HK-2 (cell line): ENCODE results near the gene ZCWPW1.

Source experiments
- DNase-seq: peaks from one replicate; pipeline ENCODE4 v3.0.0-alpha.2; 2018; ENCODE audit not compliant: unreplicated experiment

Gene ZCWPW1, protein sequence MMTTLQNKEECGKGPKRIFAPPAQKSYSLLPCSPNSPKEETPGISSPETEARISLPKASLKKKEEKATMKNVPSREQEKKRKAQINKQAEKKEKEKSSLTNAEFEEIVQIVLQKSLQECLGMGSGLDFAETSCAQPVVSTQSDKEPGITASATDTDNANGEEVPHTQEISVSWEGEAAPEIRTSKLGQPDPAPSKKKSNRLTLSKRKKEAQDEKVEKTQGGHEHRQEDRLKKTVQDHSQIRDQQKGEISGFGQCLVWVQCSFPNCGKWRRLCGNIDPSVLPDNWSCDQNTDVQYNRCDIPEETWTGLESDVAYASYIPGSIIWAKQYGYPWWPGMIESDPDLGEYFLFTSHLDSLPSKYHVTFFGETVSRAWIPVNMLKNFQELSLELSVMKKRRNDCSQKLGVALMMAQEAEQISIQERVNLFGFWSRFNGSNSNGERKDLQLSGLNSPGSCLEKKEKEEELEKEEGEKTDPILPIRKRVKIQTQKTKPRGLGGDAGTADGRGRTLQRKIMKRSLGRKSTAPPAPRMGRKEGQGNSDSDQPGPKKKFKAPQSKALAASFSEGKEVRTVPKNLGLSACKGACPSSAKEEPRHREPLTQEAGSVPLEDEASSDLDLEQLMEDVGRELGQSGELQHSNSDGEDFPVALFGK

DNA sequence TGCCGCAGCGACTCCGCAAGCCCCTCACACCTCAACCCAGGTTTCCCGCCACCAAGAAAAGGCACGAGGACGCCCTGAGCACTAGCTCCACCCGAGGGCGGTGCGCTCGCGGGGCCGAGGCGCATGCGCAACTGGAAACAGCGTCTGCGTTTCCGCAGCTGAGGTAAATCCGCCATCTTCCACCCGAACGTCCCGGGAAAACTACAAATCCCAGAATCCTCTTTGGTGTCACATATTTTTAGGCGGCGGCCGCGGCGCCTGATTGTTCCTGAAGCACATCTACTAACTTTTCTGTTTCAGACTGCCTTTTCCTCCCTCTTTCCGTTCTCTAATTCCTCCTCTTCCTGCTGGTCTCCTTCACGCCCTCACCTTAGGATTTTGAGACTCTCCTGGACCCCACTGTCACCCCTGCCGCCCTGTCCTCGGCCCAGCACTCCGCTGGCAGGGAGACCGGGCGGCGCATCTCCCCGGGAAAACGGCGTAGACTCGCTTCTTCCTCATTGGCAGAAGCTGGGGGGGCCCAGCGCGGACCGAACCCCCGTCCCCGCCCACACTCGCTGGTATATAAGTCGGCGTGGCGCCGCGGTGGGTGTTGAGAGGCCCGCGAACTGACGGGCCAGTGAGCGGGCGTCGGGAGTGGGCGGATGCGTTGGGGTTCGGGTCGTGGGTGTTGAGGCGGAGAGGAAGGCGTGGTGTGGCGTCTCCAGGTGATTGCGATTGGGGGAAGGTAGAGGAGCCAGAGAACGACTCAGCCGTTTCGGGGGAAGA, at the start of gene ZCWPW1:
TSS of gene ZCWPW1 (minus strand) at position 505 of the 768 bp plus-strand sequence. CDS start 8,054 bp downstream, outside the sequence.
- peak; percentile 96 for DNase-seq

DNA sequence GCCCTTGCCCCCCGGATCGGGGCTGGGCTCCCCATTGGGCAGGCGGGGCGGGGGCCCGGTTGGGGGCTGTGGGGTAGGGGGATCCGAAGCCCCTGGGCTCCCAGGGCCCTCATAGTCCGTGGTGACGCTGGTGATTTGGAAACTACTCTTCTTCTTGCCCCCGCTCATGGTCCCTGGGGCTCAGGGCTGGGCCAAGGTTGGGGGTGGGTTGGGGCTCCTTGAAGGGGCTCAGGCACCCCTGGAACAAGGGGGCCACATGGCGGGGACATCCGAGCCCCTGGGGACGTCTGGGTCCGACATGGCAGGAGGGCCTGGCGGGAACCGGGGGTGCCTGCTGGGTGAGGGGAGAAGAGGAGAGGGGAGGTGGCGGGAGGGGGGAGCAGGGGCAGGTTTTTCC, 49.4 kb upstream of the ZCWPW1 start:
- DNase-seq = no peak

DNA sequence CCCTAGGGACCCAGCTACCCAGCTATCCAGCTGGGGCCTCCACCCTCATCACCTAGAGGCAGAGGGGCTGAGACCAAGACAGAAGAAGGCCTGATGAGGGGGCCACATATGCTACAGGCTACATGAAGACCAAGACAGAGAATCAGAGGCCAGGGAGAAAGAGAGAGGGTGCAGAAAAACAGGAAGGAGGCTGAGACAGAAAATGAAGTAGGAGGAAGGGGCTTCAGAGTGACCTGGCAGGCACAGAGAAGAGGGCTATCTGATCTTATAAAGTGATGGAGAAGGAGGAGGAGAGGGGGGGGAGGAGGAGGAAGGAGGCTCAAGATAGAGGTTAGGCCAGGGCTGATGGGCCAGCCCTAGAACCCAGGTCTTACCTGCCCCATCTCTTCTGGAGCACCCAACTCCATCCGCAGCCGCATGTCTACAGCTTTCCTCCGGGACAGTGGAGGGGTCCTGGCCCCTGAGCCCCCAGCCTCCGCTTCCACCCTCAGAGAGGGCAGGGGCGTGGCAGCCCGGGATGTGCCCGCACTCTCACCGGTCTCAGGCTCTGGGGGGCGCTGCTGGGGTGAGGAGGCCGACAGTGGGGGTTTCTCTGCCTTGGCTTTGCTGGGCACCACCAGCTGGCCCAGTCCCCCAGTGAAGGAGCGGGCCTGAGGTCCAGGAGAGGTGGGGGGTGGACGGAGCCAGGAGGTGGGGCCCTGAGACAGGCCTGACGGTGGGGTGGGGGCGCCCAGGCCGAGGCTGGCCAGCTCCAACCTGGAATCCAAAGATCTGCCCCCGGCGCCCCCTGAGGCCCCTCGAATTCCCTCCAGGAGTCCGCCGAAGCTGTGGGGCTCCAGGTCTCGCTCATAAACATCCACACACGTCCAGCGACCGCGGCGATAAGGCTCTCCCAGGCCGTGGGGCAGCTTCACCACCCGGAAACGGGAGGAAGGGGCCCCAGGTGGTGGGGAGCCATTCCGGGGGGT, 48.7 kb upstream of the ZCWPW1 start:
- no peak for DNase-seq

DNA sequence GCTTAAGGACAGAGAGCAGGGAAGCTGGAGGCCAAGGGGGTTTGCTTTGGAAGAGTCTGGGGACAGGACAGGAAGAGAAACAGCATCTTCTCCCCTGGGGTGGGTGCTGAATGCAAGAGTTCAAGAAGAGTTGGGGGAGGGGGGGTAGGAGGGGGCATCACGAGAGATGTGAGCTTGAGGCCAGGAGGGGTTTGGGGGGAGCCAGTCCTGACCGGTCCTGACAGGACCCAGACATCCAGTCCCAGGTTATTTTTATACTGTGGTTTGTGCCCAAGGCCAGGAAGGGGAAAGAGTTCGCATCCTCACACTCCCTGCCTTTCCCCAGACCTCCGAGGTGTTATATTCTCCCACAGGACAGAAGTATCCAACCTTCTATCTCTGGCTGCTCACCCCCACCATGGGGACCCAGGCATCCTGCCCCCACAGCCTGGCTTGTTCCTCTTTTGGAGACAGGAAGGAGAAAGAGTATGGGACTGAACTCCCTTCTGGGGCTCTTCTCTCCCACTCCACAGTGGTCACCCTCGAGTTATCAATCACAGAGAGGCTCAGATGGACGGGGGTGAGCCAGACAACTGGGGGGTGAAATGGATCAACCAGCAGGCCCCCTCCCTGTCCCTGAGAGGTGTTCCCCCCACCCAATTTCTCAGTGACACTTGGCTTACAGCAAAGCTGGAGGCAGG, 47.7 kb upstream of the ZCWPW1 start:
- DNase-seq = no peak

DNA sequence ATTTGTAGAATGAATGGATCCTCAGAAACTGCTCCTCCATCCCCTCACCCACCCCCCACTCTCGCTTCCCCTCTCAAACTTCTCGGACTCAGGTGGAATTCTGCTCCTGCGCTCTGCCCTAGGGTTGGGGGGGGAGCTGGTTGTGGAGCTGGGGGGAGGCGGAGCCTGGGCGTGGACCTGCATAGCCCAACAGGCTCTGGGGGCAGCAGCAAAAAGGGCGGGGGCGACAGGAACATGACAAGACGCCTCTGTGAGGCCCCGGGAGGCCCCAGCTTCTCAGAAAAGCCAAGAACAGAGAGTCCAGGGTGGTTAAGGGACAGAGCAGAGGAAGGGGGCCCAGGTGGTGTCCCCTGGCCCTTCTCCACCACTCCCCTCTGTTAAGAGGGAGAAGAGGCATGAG, 47.0 kb upstream of the ZCWPW1 start:
- DNase-seq = no peak

DNA sequence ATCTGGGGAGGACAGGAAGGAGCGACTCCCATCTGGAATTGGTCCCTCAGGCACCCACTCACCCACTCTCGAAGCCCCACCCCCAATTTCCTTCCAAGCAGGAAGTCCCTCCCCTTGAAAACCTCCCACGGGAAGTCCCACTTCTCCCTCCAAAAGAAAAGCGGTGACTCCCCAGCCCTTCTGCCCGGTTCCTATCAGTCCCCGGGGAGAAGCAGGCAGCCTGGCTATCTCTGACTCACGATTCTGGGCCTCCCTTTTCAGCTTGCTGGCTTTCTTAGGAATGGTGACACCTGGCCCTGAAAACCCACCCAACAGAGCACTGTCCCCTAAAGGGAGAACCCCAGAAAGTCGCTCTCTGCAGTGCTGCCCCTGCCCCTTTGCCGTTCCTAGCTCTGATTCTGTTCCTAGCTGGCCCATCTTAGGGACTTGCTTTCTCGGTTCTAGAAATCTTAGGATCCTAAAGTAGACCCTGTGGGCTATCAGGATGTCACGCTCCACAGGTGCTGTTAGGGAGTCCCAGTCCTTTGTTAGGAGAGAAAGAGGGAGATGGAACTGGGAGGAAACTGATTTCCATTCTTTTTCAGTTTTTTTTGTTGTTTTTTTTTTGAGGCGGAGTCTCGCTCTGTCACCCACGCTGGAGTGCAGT, 44.5 kb upstream of the ZCWPW1 start:
- peak; percentile 27 for DNase-seq

DNA sequence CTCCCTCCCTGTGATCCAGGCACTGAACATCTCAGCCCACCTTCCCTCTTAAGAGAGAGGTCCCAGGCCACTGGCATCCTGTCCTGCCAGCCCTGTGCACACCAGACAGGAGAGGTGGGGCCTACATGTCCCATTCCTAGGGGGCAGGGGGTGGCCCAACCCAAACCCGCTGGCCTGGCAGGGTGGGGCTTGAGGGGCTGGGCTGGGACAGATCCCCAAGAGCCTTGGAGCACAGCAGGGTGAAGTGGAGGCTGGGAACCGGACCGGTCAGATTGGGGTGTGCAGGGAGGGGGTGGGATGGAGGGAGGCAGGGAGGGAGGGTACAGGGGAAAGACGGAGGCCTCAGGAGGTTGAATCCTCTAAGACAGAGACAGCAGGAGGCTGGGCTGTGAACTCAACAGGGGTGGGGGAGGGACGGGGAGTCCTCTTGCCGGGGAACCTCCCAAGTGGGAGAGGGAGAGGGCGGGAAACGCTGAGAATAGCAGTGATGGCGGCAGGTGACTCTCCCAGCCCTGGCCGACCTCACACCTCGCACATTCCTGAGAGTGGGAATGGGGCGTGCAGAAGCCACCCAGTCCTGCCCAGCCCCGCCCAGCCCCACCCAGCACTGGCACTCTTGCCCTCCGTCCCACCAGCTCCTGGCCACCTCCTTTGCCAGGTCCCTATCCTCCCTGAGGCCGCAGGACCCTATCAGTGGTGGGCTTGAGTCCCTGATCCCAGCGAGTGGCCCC, 43.8 kb upstream of the ZCWPW1 start:
- DNase-seq = no peak

DNA sequence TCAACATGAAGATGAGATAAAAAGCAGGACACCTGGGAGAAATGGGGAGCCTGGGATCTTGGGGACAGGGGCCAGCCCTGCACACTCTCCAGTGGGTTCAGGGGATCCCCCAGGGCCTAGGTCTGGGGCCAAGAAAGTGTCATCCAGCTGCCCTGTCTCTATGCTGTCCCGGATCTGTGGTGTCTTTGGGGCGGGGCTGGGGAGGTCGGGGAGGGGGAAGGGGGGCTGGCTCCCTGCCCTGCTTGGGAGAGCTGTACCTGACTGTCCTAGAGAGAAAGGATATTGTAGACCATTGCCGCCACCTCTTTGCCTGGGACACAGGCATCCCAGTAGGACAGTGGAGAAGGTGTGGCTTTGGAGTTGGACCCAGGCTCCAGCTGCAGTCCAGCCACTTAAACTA, 42.5 kb upstream of the ZCWPW1 start:
- DNase-seq = no peak

DNA sequence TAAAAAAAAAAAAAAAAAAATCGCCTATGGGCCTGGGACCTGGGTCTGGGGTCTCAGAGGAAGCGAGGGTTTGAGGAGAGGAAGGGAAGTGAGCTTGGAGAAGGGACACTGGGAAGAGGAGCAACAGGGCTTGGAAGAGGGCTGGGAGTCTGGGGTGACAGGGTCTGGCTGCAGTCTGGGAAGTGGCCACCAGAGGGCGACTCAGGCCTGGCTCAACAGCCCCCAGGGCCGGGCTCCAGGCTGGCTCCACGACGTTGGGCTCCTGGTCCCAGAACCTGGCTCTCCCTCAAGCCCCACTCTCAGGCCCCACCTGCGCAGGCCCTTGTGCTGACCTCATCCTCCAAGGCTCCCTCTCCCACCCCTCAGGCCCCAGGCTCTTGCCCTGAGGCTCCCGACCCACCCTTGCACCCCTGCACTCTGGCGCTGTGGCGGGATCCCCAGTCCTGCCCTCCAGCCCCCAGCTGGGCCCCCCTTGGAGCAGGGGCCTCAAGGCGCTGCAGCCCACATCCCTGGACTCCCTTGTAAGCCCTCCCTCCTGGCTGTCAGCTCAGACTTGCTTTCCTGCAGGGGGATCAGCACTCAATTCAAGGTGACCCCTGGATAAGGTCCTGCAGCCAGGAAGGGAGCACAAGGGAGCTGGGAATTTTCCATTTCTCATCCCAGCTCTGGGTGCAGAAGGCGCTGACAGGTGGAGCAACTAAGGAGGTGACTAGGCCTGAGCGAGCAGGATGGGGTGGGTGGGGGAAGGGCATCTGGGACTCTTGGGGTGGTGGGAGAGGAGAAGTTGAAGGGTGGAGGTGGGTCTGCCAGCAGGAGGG, 40.9 kb upstream of the ZCWPW1 start:
- peak; percentile 88 for DNase-seq

DNA sequence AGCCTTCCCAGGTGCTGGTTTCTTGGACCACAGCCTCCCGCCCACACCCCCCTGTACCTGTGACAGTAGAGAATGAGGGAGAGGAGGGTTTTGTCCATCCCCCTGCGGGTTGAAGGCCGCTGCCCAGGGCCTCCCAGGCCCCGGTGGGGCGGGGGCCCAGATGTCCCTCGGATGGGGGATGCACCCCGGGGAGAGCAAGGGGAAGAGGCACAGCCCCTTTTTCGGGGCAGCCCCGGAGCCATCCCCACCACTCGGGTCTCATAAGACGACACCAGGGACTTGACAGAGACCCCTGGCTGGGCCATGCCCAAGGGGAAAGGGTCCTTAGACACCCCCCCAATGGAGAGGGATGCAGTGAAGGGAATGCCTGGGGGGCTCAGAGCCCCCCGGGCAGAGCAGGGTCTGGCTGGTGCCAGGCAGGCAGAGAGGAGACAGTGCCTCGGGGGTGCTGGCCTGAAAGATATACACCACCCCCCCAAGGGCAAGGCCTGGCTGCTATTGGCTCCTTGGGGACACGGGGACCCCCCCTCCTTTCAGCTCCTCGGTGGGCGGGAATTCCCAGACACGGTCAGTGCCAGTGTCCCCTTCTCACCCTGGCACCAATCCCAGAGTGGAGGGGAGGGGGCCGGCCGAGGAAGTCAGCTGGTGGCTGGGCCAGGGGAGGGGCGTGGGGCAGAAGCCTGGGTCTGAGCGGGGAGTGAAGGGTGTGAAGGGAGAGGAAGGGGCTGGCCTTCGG, 39.3 kb upstream of the ZCWPW1 start:
- DNase-seq = no peak

DNA sequence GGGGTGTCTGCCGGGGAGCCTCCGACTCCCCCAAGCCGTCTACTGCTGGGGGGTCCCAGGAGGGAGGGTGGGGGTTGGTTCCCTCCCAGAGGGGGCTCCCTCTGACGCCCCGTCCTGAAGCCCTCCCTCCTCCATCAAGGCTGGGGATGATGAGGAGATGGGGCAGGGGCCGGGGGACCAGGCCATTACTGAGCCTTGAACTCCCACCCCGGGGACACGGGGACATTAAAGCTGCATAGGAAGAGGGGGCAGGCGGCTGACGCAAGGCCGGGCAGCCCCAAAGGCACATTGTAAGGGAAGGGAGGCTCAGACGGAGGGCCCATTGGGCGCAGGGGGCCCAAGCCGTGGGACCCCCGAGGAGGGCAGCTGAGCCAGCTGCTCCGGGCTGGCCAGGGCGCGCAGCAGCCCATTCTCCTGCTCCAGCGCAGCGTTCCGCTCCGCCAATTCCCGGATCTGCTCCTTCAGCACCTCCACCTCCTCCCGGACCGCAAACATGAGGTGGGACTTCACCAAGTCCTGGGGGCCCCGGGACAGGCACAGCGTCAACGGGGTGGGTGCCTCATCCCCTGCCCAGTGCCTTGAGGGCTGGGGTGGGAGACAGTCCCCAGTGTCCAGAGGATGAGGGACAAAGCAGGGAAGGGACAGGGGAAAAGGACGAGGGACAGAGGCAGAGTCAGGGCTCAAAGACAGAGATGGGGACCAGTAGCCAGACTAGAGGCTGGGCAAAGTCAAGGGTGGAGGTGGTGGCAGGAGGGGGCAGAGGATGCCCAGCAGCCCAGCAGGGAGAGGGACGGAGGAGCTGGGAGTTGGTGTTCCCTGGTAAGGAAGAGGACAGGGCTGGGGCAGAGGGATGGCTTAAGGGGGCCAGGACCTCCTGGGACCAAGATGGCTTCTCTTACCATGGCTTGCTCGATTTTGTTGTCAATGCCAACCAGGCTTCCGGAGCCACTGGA, 38.4 kb upstream of the ZCWPW1 start:
- DNase-seq = no peak

DNA sequence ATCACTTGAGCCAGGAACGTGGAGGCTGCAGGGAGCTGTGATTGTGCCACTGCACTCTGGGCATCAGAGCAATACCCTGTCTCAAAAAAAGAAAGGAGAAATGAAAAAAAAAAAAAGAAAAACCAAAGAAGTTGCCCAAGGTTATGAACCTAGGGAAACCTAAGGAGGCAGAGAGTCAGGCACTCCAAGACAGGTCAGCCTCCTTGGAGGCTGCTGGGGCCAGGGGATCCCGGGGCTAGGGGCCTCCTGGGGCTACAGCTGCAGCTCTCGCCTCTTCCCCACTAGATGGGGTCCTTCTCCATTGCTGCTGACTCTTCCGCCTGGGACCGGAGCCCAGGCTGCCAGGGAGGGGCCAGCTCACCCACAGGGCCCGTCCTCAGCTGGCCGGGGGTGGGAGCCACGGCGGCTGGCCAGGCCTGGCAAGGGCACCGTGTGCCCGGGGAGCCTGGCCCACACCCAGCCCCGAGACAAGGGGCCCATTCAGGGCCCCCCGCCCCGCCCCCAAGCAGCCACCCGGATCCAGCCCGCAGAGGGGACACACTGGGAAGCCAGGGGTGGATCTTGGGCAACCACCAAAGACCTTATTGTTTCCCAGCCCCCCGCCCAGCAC, 37.3 kb upstream of the ZCWPW1 start:
- DNase-seq = peak; percentile 26

DNA sequence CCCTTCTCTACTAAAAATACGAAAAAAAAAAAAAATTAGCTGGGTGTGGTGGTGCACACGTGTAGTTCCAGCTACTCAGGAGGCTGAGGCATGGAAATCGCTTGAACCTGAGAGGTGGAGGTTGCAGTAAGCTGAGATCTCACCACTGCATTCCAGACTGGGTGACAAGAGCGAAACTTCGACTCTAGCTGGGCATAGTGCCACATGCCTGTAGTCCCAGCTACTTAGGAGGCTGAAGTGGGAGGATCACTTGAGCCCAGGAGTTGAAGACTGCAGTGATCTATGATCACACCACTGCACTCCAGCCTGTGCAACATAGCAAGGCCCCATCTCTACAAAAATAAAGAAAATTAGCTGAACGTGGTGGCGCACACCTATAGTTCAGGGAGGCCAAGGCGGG, 36.8 kb upstream of the ZCWPW1 start:
- no peak for DNase-seq

DNA sequence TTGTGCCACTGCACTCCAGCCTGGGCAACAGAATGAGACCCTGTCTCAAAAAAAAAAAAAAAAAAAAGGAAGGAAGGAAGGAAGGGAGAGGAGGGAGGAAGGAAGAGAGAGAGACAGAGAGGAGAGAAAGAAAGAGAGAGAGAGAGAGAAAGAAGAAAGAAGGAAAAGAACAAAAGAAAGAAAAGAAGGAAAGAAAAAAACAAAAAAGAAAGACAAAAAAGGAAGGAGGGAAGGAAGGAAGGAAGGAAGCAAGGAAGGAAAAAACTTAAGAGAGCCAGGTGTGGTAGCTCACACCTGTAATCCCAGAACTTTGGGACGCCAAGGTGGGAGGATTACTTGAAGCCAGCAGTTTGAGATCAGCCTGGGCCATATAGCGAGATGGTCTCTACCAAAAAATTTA, 36.3 kb upstream of the ZCWPW1 start:
- DNase-seq = no peak

DNA sequence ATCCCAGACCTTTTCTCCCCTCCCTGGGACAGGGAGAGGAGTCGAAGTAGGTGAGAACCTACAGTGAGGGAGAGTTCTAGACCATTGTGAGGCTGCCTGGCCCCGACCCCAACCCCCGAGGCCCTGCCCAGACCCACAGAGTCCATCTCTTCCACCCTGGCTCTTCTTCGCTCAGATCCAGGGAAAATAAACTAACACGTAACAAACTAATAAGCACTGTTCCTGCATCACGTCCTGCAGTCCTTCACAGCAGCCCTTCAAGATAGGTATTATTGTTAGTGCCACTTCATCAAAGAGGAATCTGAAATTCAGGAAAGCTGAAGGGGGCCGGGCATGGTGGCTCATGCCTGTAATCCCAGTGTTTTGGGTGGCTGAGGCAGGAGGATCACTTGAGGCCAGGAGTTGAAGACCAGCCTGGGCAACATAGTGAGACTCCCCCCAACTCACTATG, 35.7 kb upstream of the ZCWPW1 start, which contains the start of gene SPACDR:
TSS of gene SPACDR (minus strand) at position 51 of the 451 bp plus-strand sequence. CDS start 235 bp downstream, outside the sequence.
- no peak for DNase-seq

DNA sequence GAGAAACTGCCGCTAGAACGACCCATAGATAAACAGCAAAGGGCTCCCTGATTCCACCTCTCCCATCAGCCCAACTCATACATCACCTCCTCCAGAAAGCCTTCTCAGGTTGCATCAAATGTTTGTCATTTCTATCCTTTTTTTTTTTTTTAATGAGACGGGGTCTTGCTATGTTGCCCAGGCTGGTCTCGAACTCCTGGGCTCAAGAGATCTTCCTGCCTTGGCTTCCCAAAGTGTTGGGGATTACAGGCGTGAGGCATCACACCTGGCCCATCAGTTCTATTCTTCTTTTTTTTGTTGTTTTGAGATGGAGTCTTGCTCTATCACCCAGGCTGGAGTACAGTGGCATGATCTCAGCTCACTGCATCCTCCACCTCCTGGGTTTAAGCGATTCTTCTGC, 28.5 kb upstream of the ZCWPW1 start:
- DNase-seq = no peak
